C4-2B (cell line): ENCODE results near the gene ARMH1.

Experiments
- ZFX ChIP-seq: fragments of 450-650 bp; IDR thresholded peaks from 2 replicates; pipeline ENCODE4 v1.6.1; 2017
- TF ChIP-seq, protein P1 (sequence below): fragments of 450-650 bp; conservative IDR thresholded peaks from 2 replicates; pipeline ENCODE4 v1.5.1; 2017; ENCODE audit warnings: mild to moderate bottlenecking

GRCh38 chr1:44740179-44740617, 65.7 kb downstream of the ARMH1 start:
- TF ChIP-seq, protein P1, sequence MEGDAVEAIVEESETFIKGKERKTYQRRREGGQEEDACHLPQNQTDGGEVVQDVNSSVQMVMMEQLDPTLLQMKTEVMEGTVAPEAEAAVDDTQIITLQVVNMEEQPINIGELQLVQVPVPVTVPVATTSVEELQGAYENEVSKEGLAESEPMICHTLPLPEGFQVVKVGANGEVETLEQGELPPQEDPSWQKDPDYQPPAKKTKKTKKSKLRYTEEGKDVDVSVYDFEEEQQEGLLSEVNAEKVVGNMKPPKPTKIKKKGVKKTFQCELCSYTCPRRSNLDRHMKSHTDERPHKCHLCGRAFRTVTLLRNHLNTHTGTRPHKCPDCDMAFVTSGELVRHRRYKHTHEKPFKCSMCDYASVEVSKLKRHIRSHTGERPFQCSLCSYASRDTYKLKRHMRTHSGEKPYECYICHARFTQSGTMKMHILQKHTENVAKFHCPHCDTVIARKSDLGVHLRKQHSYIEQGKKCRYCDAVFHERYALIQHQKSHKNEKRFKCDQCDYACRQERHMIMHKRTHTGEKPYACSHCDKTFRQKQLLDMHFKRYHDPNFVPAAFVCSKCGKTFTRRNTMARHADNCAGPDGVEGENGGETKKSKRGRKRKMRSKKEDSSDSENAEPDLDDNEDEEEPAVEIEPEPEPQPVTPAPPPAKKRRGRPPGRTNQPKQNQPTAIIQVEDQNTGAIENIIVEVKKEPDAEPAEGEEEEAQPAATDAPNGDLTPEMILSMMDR = no peak
- TF ChIP-seq ZFX = no peak
